Embryonic facial prominence (tissue), 1 donor: ENCODE data around the gene OTOGL.

Experiments
- DNase-seq: peaks from one replicate; pipeline ENCODE4 v3.0.0-alpha.2; 2016; ENCODE audit errors: extremely low spot score

OTOGL gene

DNA sequence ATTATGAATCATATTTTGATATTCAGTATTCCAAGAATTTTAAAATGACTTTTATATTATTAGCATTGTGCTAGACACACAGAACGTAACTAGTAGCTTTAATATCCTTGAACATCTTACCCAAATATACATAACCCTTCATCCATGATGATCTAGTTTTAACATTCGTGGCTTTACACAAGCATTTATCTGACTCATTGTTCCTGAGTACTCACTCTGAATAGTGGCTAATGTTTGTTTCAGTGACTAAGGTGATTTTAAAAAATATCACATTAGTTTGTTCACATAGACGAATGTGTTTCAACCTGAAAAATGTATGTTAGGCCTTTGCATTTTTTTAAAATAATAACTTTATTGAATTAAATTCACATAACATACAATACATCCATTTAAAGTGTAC lies 264.7 kb downstream of the OTOGL start:
- DNase-seq, result no peak

DNA sequence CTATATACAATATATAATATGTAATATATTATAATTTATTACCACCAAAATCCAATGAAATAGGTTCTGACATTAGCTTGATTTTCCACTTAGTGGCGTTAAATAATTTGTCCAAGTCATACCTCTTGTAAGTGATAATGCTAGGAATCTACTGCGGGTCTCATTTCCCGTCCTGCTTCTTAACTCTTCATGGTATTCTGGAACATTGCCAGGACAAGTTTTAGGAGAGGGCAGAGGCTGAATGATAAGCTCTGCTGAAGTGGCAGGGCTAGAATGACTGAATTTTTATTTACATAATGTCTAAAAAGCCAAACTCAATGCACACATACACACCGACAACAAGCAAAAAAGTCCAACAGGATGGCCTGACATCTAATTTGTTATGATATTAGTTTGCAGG lies 274.3 kb downstream of the OTOGL start:
- no peak for DNase-seq

DNA sequence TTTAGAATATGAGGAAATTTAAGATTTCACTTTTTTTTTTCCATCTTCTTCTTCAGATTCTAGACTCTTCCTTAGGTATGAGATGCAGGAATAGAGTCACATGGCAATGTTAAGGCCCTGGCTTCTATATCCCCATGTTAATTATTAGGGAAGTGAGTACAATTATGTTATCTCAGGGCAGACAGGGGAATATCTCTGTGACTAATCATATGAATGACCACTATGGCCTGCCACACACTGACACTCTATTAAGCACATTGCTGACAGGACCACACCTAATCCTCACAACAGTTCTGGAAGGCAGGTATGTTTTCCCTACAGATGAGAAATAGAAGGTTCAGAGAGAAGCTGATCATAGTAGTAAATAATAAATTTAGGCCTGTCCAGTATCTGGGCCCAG lies 275.3 kb downstream of the OTOGL start:
- DNase-seq, result no peak

DNA sequence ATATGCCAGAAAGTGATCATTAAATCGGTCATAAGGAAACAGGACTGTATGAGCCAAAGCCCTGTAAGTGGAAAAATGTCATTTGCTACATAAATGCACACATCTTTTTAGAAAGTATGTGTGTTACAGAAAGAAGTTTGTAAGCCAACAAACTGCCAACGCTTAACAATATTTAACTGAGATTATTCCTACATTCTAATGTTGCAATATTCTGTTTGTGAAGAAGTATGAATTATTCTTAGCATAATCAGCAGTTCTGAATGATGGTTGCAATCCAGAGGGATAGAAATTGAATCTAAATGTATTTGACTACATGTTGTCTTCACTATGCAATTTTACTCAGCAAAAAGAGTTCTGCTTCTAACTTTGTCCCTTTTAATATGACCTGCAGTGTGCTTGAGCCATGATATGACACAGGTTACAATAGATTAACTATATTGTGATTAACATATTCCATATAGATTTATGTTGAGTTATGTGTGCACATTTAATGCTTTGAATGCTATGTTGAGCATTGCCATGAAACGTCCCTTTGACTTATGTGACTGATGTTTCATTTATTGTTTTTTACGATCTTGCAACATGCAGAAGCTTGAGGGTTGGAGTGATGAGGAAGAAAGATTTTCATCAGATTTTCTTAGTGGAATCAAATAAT lies 277.9 kb downstream of the OTOGL start:
- no peak for DNase-seq

DNA sequence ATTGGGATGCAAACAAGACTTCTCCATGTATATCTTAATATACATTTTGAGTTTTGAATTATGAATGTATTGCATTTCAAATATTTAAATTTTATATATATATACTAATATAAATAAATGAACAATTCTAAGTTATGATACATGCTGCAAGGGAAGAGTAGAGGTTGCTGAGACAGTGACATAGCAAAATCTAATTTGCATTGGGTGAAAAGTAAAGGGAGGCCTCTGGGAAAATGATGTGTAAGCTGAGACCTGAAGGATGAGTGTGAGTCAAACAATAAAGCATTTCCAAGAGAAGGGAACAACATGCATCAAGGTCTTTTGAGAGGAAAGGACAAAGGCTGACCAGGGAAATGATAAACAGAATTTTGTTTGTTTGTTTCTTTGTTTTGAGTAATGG lies 281.8 kb downstream of the OTOGL start:
- no peak for DNase-seq

DNA sequence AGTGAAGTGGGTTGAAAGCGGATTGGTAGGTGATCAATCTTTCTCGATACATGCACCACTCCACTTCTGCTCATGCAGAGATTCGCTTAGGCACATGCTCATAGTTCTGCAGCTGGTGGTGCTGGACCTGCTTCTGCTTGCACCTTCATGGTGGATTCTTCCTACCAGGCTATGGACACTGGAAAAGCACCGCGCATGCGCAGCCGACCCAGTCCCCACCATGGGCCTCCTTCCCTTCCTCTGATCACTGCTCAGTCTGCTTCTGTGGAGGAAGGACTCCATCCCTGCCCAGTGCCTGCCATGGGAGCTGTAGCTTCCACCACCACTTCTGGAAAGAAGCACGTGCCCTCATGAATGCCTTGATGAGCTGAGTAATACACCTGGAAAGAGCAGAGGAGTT lies 282.9 kb downstream of the OTOGL start:
- no peak for DNase-seq

DNA sequence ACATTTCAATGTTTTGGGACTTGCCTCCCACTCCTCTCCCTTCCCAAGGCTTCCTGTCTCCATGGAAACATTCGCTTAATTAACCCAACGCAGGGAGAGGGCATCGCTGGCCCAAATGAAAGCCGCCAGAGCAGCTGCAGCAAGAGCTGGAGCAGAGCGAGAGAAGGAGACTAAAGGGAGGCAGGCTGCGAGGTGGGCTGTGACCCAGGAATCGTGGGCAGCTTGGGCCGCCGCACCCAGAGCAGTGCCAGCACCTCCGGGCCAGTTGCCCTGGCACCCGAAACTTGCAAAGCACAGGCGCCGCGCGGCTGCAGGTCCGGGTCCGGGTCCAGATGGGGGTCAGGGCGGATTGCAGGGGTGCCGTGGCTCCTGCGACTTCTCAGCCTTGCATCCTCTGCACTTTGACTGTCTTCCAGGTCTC lies 301.2 kb downstream of the OTOGL start:
- no peak for DNase-seq

DNA sequence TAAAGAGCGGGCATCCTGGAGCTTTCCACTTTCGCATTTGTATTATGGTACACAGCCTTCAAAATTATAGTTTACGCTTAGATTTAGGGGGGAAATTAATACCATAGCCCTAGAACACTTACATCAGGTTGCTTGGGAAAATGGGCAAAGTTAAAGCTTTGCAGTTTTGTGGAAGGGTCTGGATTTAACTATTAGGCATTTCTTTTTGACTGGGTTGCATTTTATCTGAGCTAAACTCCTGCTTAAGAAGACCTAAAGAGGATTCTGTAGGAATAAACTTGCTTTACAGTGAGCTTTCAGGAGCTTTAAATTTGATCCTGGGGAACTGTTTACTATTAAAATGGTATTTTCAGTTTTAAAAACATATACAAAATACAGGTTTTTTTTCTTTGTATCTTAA lies 301.9 kb downstream of the OTOGL start:
- DNase-seq, result no peak

DNA sequence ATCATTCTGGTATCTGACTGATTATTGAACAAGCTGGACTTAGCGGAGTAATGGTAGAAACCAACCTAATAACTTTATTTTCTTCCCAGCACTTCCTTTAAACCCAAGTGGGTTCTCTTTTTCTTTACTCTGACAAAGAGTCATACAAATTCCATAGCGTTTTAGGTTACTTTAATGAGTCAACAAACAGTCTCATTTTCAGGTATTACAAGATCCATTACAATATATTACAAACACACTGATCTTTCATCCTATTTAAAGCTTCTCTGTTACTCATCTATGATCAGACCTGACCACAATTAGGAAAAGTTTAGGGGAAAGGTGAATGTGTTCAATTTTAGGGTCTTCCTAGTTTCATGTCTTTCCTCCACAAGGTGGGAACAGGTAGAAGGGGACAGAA lies 305.3 kb downstream of the OTOGL start:
- DNase-seq, result no peak

DNA sequence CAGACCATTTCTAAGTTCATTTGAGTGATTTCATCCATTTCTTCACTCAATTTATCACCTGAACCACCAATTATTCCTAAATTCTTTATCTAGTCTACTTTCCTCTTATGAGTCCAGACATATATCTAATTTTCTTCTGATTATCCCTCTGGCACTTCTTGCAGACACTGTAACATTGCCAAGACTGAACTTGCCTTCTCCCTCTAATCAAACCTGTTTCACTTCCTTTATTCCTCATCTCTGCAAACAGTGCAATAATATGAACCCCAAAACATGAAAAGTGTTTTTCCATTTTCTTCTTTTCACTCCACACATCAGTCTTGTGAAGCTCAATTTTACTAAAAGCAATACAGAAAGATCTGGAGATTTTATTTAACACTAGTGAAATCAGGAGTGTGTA lies 306.9 kb downstream of the OTOGL start:
- DNase-seq, result no peak

DNA sequence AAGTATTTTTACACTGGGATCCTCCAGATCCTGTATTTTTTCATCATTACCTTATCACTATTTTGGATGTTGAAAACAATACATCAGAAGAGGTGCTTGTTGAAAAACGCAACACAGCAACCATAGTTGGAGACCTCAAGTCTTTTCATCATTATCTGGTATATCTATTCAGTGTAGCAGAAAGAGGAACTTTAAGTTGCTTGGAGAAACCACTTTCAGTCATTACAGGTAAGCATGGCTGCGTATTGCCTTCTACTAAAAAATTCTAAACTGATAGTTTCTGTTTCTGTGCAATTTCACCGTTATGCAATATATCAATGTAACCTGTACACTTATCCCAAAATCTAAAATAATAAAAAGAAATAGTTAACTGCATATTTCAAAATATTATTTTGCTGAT lies 312.4 kb downstream of the OTOGL start:
- no peak for DNase-seq

DNA sequence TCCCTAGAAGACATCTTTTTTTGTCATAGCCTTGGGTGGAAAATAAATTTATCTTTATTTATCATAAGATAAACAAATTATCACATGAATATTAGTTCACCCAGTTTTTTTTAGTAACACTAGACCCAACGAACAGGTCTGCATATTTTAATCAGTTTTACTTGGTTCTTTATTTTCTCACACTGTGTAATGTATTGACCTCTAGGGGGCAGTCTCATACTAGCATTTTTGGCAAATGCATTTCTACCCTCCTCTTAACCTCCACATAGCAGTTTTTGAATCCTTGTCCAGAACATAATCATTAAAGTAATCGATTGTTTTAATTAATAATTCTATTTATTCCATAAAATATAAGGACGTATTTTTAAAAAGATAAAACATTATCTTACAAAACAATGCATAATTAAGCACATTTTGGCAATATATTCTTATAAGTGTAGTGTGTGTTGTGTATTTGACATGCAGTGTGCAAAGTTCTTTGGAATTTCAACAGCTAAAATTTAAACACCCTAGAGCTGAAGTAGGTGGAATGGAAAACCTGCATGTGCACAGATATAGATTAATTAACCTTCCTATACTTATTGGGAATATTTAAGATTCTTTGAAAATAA lies 313.1 kb downstream of the OTOGL start:
- DNase-seq, result no peak

DNA sequence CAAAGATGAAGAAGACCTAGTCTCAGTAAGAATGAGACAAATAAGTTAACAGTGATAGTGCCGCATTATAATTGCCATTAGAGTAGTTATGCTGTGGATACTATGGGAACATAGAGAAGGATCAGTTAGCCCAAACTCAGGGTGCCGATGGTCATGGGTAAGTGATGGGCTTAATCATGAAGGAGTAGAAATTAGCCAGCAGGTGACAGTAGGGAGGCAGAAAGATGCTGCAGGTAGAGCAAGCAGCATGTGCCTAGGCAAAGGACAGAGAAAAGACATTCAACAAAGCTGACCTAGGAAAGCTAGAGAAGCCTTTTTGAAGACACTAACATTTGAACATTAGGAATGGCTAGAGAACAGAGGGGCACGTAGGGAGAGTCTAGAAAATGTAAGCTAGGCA lies 314.1 kb downstream of the OTOGL start:
- DNase-seq, result no peak

DNA sequence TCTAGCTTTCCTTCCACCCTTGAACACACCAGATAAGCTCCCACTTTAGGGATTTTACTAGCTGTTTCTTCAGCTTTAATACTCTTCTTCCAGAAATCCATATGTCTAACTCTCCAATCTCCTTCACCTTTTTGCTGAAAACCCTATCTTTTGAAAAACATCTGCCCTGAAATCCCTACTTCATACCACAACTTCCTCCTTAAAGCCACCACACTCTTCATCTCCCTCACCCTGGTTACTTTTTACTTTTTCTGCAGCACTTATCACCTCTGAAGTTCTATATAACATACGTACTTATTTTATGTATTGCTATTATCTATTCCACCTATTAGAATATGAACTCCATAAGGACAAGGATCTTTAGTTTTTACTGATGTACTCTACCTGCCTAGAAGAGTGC lies 316.1 kb downstream of the OTOGL start:
- DNase-seq, result no peak

DNA sequence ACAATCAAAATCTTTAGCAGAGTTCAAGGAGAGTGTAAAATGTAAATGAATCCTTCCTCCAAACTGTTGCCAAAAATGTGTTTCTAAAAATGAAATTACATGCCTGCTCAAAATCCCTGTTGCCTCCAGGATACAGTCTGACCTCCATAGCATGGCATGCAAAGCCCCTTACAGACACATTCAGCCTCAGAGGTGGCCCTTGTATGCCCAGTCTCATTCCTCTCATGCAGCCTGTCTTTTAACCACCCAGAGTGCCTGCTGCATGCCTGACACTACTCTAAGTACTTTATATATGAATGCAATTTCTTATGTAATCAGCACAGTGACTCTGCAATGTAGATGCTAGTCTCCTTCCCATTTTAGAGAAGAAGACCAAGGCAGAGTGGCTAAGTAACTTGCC lies 320.3 kb downstream of the OTOGL start:
- no peak for DNase-seq

DNA sequence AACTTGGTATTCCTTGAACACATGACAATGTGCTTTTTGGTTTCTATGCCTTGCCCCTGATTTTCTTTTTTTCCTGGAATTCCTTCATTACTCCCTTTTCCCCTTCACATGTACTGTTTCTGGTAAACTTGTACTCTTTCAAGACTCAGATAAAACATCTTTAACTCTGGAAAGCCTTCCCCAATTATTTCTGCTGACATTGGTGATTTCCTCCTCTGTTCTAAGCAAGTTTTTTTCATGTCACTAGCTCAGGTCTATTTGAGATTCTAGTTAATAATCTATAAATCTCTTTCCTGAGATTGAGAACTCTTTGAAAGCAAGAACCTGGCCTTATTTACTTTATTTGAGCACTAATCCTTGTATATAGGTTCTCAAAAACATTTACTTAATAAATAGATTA lies 320.7 kb downstream of the OTOGL start:
- DNase-seq, result no peak

DNA sequence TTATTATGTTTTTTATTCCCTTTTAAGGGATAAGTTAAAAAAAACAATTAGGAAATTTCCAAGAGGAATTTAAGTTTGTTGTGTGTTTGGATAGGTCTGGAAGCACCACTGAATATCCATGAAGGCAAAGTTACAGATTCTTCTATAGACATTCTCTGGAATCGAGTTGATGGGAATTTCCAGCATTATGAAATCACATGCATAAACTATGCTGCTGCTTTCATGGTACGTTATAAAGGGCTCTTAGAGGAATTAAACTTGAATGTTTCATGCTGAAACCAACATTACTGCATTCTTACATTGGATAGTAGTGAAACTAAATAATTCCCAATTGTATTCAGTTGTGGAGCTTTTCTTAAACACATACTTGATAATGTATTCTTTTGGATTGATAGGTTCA lies 323.2 kb downstream of the OTOGL start:
- DNase-seq, result no peak
